GM18951 (cell line): ENCODE measurements around the gene SMIM15.

ENCODE experiments used
- POLR2A ChIP-seq: IDR thresholded peaks from 4 replicates; pipeline ENCODE4 v1.6.1; 2011; ENCODE audit warnings: mild to moderate bottlenecking; ENCODE audit not compliant: insufficient read length, insufficient read depth; ENCODE audit errors: extremely low read depth
- in situ Hi-C: fragments of 300-500 bp; cut with MboI; formaldehyde crosslinking; loops from one replicate; pipeline ENCODE4 v1.12.0; 2022; ENCODE audit warnings: low sequenced_read_pairs, mixed read lengths, inconsistent platforms; ENCODE audit not compliant: unreplicated experiment

Gene SMIM15

DNA sequence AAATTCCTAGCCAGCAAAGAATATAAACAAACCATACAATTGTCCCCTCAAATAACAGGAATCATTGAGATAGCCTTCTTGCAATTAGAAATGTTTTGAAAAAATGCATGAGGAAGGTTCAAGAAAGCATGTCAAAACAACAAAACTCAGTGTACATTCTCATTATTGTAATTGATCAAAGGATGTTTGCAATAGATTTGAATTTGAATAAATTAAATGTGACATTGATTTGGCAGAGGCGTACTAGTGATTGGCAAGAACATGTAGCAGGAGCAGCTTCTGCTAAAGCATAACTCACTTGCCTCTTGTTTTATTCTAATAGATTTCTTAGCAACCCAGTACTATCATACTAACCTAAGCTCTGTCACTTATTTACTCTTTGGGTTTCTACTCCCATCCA is 19.9 kb downstream of the SMIM15 start:
- no peak for TF ChIP-seq POLR2A
- in situ Hi-C loops, result no loop called here

DNA sequence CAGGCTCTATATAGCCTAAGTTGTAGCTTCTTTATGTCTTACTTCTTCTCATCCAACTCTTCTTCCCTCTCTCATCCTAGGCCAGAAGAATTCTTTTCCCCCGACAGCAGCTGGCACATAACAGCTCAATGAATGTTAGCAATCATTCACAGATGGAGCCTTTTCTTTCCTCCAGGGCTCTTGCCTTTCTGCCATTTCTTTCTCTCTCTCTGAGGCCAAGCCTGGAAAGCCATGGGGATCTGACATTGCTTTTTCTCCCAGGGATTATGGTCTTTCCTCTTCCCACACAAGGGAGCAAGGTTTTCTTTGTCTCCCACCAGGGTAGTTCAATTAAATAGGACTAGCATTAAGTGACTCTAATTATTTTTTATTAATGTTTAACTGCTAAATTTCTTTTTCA is 20.5 kb downstream of the SMIM15 start:
- in situ Hi-C loops, result no loop called here
- no peak for TF ChIP-seq POLR2A

DNA sequence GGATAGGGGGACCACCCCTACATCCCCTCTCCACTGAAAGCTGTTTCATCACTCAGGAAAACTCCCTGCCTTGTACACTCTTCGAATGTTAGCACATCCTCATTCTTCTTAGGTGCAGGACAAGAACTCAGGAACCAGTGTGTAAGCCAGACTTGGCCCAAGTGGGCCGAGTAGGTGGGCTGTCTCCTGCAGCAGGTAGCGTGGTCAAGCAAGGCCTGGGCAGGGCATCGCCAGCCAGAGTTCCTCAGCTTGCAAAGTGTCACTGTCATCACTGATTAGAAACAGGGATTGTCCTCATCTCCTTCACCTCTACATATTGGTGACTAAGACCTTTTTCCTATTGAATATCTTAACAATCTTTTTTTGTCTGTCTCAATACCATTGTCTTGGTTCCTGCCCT is 22.3 kb downstream of the SMIM15 start:
- TF ChIP-seq POLR2A, result no peak
- in situ Hi-C loops, result no loop called here

DNA sequence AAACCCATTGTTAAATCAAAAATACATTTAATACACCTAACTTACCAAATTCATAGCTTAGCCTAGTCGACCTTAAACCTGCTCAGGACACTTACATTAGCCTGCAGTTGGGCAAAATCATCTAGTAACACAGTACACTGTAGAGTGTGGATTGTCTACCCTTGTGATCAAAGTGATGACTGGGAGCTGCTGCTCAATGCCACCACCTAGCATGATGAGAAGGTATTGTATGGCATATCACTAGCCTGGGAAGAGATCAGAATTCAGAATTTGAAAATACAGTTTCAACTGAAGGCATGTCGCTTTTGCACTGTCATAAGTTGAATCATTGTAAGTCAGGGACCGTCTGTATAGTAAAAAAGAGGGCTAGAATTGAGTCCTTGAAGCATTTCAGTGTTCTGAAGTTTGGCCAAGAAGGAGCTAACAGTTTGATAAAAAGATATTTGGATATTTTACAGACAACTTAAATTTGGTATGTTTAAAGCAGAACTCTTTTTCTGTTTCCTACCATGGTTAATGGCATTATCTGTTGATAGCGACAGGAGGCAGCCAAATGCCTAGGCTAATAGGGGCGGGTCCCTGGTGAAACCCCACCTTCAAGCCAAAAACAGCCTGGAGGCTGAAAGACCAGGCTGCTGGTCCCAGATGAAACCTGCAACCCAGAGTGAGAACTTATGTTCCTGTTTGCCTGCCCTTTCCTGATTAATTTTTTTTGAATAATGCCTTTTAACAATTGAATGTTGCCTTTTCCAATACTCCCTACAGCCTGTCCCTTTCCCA is 23.0 kb downstream of the SMIM15 start:
- in situ Hi-C loops, result no loop called here
- TF ChIP-seq POLR2A, result no peak

DNA sequence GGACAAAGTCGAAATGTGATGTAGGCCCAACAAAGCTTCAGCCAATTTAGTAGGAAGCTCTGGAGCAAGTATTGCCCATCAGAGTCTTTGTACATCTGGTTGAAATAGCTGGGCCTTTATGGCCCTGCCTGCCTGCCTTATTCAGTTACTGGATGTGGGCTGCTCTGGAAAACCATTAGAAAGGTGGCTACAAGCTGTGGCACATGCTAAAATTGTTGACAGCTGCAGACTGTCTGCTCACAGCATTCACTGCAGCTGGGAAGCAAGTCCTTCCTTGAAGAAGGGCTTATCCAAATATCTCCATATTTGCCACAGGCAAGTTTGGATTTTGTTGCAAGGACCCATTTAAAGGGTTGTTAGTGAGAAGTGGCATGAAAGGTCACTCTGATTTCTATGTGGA is 24.4 kb downstream of the SMIM15 start:
- in situ Hi-C loops, result no loop called here
- no peak for TF ChIP-seq POLR2A

DNA sequence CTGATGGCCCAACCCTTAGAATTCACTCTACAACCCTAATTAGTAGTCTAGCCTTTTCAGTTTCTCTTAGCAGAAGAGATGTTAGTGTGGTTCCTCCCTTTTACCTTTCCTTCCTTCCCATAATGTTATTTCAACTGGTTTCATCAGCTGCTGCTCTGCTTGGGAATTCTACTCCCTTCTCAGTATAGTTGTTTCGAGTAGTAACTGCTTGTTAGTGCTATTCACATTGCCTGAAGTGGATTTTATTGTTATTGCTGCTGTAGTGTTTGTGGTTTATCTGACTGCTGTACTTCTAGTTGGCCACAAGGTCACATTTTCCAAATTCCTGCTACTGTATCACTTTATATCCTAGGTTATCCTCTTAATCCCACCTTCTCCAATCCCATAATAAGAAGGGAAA is 29.7 kb downstream of the SMIM15 start:
- TF ChIP-seq POLR2A, result no peak
- in situ Hi-C loops, result no loop called here

DNA sequence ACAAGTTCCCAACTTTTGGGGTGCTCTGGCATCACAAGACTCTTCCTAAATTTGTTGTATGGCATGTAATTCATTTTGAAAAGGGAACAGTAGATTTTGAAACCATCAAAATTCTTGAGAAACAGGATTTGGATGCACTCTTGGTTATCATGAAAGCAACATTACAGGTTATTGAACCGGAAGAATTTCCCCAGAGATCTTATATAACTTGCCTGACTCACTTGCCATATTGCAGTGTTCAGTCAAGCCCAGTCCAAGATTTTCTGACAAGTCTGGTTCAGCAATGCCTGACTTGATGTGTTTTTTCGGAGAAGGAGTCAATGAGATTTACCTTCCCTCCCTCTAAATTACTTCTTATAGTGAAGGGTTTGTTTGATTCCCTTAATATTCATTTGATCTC is 32.0 kb downstream of the SMIM15 start:
- in situ Hi-C loops, result no loop called here
- no peak for TF ChIP-seq POLR2A

DNA sequence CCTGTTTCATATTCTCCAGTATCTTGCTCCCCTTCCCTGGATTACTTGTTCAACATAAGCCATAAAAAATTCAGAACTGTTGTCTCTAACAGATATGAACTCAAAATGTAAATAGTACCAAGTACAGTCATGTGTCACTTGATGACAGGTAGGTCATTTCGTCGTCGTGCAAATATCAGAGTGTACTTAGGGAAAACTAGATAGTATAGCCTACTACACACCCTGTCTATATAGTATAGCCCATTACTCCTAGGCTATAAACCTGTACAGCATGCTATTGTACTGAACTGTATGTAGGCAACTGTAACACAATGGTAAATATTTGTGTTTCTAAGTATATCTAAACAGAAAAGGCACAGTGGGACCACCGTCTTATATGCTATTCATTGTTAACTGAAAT is 39.1 kb downstream of the SMIM15 start:
- in situ Hi-C loops, result no loop called here
- no peak for TF ChIP-seq POLR2A

DNA sequence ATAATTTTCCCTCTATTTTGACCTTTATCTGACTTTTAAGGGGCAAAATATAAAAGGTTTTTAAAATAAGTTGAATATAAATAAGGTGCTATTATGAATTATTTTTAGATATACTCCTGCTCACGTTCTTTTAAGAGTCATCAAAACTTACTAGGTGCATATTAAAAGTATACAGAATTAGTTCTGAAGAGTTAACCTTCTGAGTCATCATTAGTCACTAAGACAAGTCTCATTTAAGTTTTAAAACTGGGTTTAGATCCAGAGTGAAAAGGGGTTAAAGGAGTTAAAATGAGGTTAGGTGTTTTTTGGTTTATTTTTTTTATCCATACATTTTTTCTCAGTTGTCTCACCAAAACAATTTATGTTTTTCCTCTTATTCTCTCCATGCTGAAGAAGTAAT is 41.7 kb downstream of the SMIM15 start:
- in situ Hi-C loops, result no loop called here
- no peak for TF ChIP-seq POLR2A

DNA sequence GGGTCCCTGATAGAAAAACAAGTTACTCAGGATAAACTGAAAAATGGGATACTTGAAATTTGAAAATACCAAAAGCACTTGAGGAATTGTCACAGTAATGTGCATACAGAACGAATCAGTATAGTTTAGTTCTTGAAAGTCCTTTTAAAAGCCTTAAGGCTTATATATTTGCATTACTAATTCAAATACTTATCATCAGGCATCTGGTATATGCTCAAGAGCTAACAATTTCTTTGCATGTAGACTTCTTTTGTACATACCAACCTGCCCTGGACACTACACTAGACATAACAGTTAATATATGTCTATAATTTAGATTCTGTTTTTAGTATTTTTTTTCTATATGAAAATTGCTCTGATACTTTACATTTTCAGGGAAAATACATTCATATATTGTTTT is 43.2 kb downstream of the SMIM15 start:
- TF ChIP-seq POLR2A, result no peak
- in situ Hi-C loops, result no loop called here

DNA sequence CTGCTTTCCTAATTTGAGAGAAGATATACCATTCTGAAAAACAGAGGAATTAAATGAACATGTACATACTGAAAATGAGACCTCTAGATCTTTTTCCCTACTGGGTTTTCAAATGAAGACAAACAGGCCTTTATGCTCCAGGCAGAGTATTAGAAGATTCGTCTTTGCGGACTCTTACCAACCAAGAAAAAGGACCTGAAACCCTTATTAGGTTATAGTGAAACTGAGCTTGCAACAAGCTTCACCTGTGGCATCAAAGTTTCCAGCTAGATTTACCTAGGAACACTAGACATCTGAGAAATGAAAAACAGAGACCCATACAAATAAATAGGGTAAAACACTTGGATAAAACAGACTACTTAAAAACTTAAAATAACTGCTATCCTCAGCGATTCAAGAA is 46.3 kb downstream of the SMIM15 start:
- no peak for TF ChIP-seq POLR2A
- in situ Hi-C loops, result no loop called here

DNA sequence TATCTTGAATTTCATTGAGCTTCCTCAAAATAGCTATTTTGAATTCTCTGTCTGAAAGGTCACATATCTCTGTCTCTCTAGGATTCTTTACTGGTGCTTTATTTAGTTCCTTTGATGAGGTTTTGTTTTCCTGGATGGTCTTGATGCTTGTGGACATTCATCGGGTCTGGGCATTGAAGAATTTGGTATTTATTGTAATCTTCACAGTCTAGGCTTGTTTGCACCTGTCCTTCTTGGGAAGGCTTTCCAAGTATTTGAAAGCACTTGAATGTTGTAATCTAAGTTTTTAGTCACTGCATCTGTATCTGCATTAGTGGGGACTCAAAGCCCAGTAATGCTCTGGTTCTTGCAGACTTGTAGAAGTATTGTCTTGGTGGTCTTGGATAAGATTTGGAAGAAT is 47.8 kb downstream of the SMIM15 start:
- TF ChIP-seq POLR2A, result no peak
- in situ Hi-C loops, result no loop called here
